ENCODE results near the gene TAS2R41.

Gene TAS2R41

GRCh38 chr7:143504937-143505297, 27.2 kb downstream of the TAS2R41 start:
- no peak overlapping the region for H3K4me3 ChIP-seq (ENCODE audit: low read length)
- no peak for DNase-seq (ENCODE audit: low read depth)
- no peak for TF ChIP-seq CTCF (IDR thresholded peaks at IDR 0.05; ENCODE audit: insufficient read depth, low read depth, low read length, missing control alignments)

GRCh38 chr7:143505838-143506237, 28.2 kb downstream of the TAS2R41 start:
- DNase-seq (ENCODE audit: low read depth): no peak
- H3K4me3 ChIP-seq (ENCODE audit: low read length): no peak overlapping the region
- TF ChIP-seq CTCF (IDR thresholded peaks at IDR 0.05; ENCODE audit: insufficient read depth, low read depth, low read length, missing control alignments): no peak

- no peak overlapping the region for H3K4me3 ChIP-seq (ENCODE audit: low read length)
- TF ChIP-seq CTCF (IDR thresholded peaks at IDR 0.05; ENCODE audit: insufficient read depth, low read depth, low read length, missing control alignments): no peak
- peak; percentile 72 for DNase-seq (ENCODE audit: low read depth)
These were observed 29.4 kb downstream of the TAS2R41 start for GRCh38 chr7:143507094-143507518.

GRCh38 chr7:143507534-143508055, 29.9 kb downstream of the TAS2R41 start:
- DNase-seq (ENCODE audit: low read depth): no peak
- no peak overlapping the region for H3K4me3 ChIP-seq (ENCODE audit: low read length)
- TF ChIP-seq CTCF (IDR thresholded peaks at IDR 0.05; ENCODE audit: insufficient read depth, low read depth, low read length, missing control alignments): no peak

GRCh38 chr7:143510854-143511592, 33.4 kb downstream of the TAS2R41 start:
- no peak overlapping the region for H3K4me3 ChIP-seq (ENCODE audit: low read length)
- TF ChIP-seq CTCF (IDR thresholded peaks at IDR 0.05; ENCODE audit: insufficient read depth, low read depth, low read length, missing control alignments): no peak
- no peak for DNase-seq (ENCODE audit: low read depth)

DNA sequence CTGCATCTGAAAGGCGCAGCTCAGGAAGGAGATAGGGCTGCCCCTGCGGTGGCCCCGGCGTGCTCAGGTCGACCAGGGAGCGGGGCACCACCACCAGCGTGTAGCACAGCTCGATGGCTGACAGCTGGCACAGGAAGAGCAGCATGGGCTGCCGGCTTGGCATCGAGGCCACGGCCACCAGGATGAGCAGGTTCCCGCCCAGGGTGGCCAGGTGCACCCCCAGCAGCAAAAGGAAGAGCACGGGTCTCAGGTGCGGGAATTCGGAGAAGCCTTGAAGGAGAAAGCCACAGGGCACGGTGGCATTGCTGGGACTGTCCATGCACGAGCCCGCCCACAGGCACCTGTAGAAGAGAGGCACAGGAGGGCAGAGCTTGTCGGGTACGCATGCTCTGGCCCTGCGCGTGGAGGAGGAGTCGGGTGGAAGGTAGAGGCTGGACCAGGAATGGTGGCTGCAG, 33.9 kb downstream of the TAS2R41 start:
- H3K4me3 ChIP-seq (ENCODE audit: low read length): no peak overlapping the region
- no peak for TF ChIP-seq CTCF (IDR thresholded peaks at IDR 0.05; ENCODE audit: insufficient read depth, low read depth, low read length, missing control alignments)
- DNase-seq (ENCODE audit: low read depth): no peak
